ENCODE measurements around the gene ADGRV1.

The ADGRV1 gene

GRCh38 chr5:91018200-91018599, 459.6 kb downstream of the ADGRV1 start:
- H3K4me1 ChIP-seq (ENCODE audit: insufficient read depth, low read length, poor library complexity, severe bottlenecking): no peaks in the 10 kb centered on the region
- H3K4me3 ChIP-seq (ENCODE audit: low read length, poor library complexity, severe bottlenecking): no peak overlapping the region
- H3K79me2 ChIP-seq (ENCODE audit: insufficient read depth, low read length): no peaks in the 10 kb centered on the region
- H3K9me2 ChIP-seq (replicated peaks; ENCODE audit: low read depth, low read length): no peaks in the 10 kb centered on the region
- H4K20me1 ChIP-seq (ENCODE audit: insufficient read depth, low read length, poor library complexity, severe bottlenecking): no peaks in the 10 kb centered on the region
- no peaks in the 10 kb centered on the region for H3F3A ChIP-seq (ENCODE audit: low read depth)
- H3K9me3 ChIP-seq (ENCODE audit: insufficient read depth, low read depth, low read length): no peaks in the 10 kb centered on the region
- H3K9ac ChIP-seq (ENCODE audit: low read depth, low read length, poor library complexity, severe bottlenecking): no peak overlapping the region
- H3K4me2 ChIP-seq (ENCODE audit: low read depth, low read length, poor library complexity, severe bottlenecking): no peak overlapping the region
- no peak overlapping the region for H2AFZ ChIP-seq (ENCODE audit: low read length)
- no peaks in the 10 kb centered on the region for H3K27me3 ChIP-seq (ENCODE audit: insufficient read depth, low read length, poor library complexity, severe bottlenecking)
- H3K36me3 ChIP-seq (ENCODE audit: insufficient read depth, low read length): no peaks in the 10 kb centered on the region
- no peak for TF ChIP-seq EZH2phosphoT487 (IDR thresholded peaks at IDR 0.05; ENCODE audit: borderline replicate concordance)

- Histone ChIP-seq H3K4me1 (ENCODE audit: insufficient read depth, low read length, poor library complexity, severe bottlenecking) (no peaks in the 10 kb centered on the region), H3K27me3 (ENCODE audit: insufficient read depth, low read length, poor library complexity, severe bottlenecking) (no peaks in the 10 kb centered on the region), H3K9me3 (ENCODE audit: insufficient read depth, low read depth, low read length) (no peaks in the 10 kb centered on the region), H3K79me2 (ENCODE audit: insufficient read depth, low read length) (no peaks in the 10 kb centered on the region), H3F3A (ENCODE audit: low read depth) (no peaks in the 10 kb centered on the region), H2AFZ (ENCODE audit: low read length) (no peak overlapping the region), H3K4me2 (ENCODE audit: low read depth, low read length, poor library complexity, severe bottlenecking) (no peak overlapping the region), H3K9me2 (replicated peaks; ENCODE audit: low read depth, low read length) (no peaks in the 10 kb centered on the region), H3K4me3 (ENCODE audit: low read length, poor library complexity, severe bottlenecking) (no peak overlapping the region), H4K20me1 (ENCODE audit: insufficient read depth, low read length, poor library complexity, severe bottlenecking) (no peaks in the 10 kb centered on the region), H3K36me3 (ENCODE audit: insufficient read depth, low read length) (no peaks in the 10 kb centered on the region), H3K9ac (ENCODE audit: low read depth, low read length, poor library complexity, severe bottlenecking) (no peak overlapping the region)
- TF ChIP-seq, protein P1, sequence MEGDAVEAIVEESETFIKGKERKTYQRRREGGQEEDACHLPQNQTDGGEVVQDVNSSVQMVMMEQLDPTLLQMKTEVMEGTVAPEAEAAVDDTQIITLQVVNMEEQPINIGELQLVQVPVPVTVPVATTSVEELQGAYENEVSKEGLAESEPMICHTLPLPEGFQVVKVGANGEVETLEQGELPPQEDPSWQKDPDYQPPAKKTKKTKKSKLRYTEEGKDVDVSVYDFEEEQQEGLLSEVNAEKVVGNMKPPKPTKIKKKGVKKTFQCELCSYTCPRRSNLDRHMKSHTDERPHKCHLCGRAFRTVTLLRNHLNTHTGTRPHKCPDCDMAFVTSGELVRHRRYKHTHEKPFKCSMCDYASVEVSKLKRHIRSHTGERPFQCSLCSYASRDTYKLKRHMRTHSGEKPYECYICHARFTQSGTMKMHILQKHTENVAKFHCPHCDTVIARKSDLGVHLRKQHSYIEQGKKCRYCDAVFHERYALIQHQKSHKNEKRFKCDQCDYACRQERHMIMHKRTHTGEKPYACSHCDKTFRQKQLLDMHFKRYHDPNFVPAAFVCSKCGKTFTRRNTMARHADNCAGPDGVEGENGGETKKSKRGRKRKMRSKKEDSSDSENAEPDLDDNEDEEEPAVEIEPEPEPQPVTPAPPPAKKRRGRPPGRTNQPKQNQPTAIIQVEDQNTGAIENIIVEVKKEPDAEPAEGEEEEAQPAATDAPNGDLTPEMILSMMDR (conservative IDR thresholded peaks at IDR 0.05; ENCODE audit: low read length): no peak
- TF ChIP-seq EZH2phosphoT487 (IDR thresholded peaks at IDR 0.05; ENCODE audit: borderline replicate concordance): no peak
These were observed 460.2 kb downstream of the ADGRV1 start for GRCh38 chr5:91018712-91019371.

GRCh38 chr5:91020065-91020800, 461.6 kb downstream of the ADGRV1 start:
- H3K36me3 ChIP-seq (ENCODE audit: insufficient read depth, low read length): no peaks in the 10 kb centered on the region
- H3K27me3 ChIP-seq (ENCODE audit: insufficient read depth, low read length, poor library complexity, severe bottlenecking): no peaks in the 10 kb centered on the region

More at GRCh38 chr5:91020065-91020800, 461.6 kb downstream of the ADGRV1 start:
- H3K4me3 ChIP-seq (ENCODE audit: low read length, poor library complexity, severe bottlenecking): no peak overlapping the region
- H3K79me2 ChIP-seq (ENCODE audit: insufficient read depth, low read length): no peaks in the 10 kb centered on the region
- H3K9ac ChIP-seq (ENCODE audit: low read depth, low read length, poor library complexity, severe bottlenecking): no peak overlapping the region
- TF ChIP-seq, protein P1 (conservative IDR thresholded peaks at IDR 0.05; ENCODE audit: low read length): no peak
- no peak for TF ChIP-seq EZH2phosphoT487 (IDR thresholded peaks at IDR 0.05; ENCODE audit: borderline replicate concordance)
- H3F3A ChIP-seq (ENCODE audit: low read depth): no peaks in the 10 kb centered on the region
- H4K20me1 ChIP-seq (ENCODE audit: insufficient read depth, low read length, poor library complexity, severe bottlenecking): no peaks in the 10 kb centered on the region
- H3K9me2 ChIP-seq (replicated peaks; ENCODE audit: low read depth, low read length): no peaks in the 10 kb centered on the region
- no peak overlapping the region for H2AFZ ChIP-seq (ENCODE audit: low read length)
- H3K4me2 ChIP-seq (ENCODE audit: low read depth, low read length, poor library complexity, severe bottlenecking): no peak overlapping the region
- H3K4me1 ChIP-seq (ENCODE audit: insufficient read depth, low read length, poor library complexity, severe bottlenecking): no peaks in the 10 kb centered on the region
- no peaks in the 10 kb centered on the region for H3K9me3 ChIP-seq (ENCODE audit: insufficient read depth, low read depth, low read length)

All from Loucy (cell line).